HCT116 (cell line): Measurements from ENCODE around the gene TTF1.
"Not testable (repeated sequence)": the region's sequence is repeated elsewhere in the genome, so short reads cannot be mapped to it uniquely, and the experiment has no call there.

Source experiments
- CTCF ChIP-seq, 3 experiments: fragments of 200-600 bp in 1 of 3; sonication (generic) in 1 of 3; IDR thresholded peaks in 2 of 3; conservative IDR thresholded peaks in 1 of 3; 2 replicates each; pipeline ENCODE4 v1.5.1; 2012 to 2017; ENCODE audit warnings: low read depth in 2 of 3, low read length in 2 of 3, antibody characterized with exemption in 1 of 3, borderline replicate concordance in 1 of 3, control low read depth in 1 of 3, mild to moderate bottlenecking in 1 of 3, mixed read lengths in 1 of 3, mixed run types in 1 of 3, moderate library complexity in 1 of 3; ENCODE audit not compliant: insufficient read depth in 1 of 3
- EZH2 ChIP-seq: fragments of 200-600 bp; sonication (generic); IDR thresholded peaks from 2 replicates; pipeline ENCODE4 v1.6.1; 2017; ENCODE audit warnings: antibody characterized with exemption, mixed run types
- EZH2phosphoT487 ChIP-seq: fragments of 200-600 bp; IDR thresholded peaks from 2 replicates; pipeline ENCODE4 v1.6.1; 2018; ENCODE audit warnings: antibody characterized with exemption, borderline replicate concordance
- POLR2A ChIP-seq: IDR thresholded peaks from 2 replicates; pipeline ENCODE4 v1.7.0; 2011; ENCODE audit warnings: borderline replicate concordance; ENCODE audit not compliant: insufficient read depth, insufficient read length; ENCODE audit errors: extremely low read depth
- POLR2AphosphoS5 ChIP-seq: IDR thresholded peaks from 2 replicates; pipeline ENCODE4 v1.6.1; 2011; ENCODE audit warnings: mild to moderate bottlenecking, low read depth, low read length, moderate library complexity
- RAD21 ChIP-seq: IDR thresholded peaks from 2 replicates; pipeline ENCODE4 v1.6.1; 2012; ENCODE audit warnings: low read depth, mild to moderate bottlenecking
- REST ChIP-seq: IDR thresholded peaks from 2 replicates; pipeline ENCODE4 v1.6.1; 2012; ENCODE audit warnings: low read depth
- ZNF274 ChIP-seq: fragments of 200-500 bp; sonication (Bioruptor generic); IDR thresholded peaks from 2 replicates; pipeline ENCODE4 v1.6.1; 2014; ENCODE audit warnings: mild to moderate bottlenecking, low read depth, low read length, inconsistent platforms

GRCh38 chr9:132377769-132378168 is 28.9 kb downstream of the TTF1 start:
- TF ChIP-seq EZH2phosphoT487; ZNF274; POLR2AphosphoS5; CTCF (IDR thresholded peaks at IDR 0.05 in 2 of 3, conservative IDR thresholded peaks at IDR 0.05 in 1 of 3; ENCODE audit: borderline replicate concordance in 1 of 3, insufficient read depth in 1 of 3, low read depth in 2 of 3, low read length in 2 of 3); REST; EZH2; RAD21; POLR2A: not testable (repeated sequence)
